Ovary (tissue), 9 donors: Measurements from ENCODE around the gene CLIC3. TPM values are rescaled to one million over a fixed set of nuclear protein-coding genes. Genes with fewer than 3 reads are reported as not detected.

Experiments used
- DNase-seq, 5 donors: peaks; one replicate each; pipeline ENCODE4 v3.0.0-alpha.2; 2019 to 2020
- H3K27ac ChIP-seq, 2 donors: fragments of 200-600 bp; one replicate each; pipeline versions ENCODE4 v1.5.1 to v1.8.0; 2019 to 2022
- H3K27me3 ChIP-seq: fragments of 200-600 bp; one replicate; pipeline ENCODE4 v1.8.0; 2022
- H3K36me3 ChIP-seq: fragments of 200-600 bp; sonication (generic); one replicate; pipeline ENCODE4 v1.5.1; 2019
- H3K4me1 ChIP-seq: one replicate; pipeline ENCODE4 v1.8.1; 2013; ENCODE audit warnings: mild to moderate bottlenecking, moderate library complexity; ENCODE audit not compliant: insufficient read depth
- H3K4me3 ChIP-seq: fragments of 200-600 bp; sonication (generic); one replicate; pipeline ENCODE4 v1.5.1; 2017
- H3K9me3 ChIP-seq, 2 donors: fragments of 200-600 bp in 1 of 2; sonication (generic) in 1 of 2; one replicate each; pipeline versions ENCODE4 v1.5.1 to v1.8.1; 2013 to 2019; ENCODE audit warnings: mild to moderate bottlenecking in 1 of 2, moderate library complexity in 1 of 2
- CTCF ChIP-seq, 3 donors: fragments of 450-650 bp in 2 of 3; fragments of 200-600 bp in 1 of 3; IDR thresholded peaks; one replicate each; pipeline versions ENCODE4 v1.5.1 to v1.8.0; 2016 to 2022; ENCODE audit warnings: antibody characterized with exemption in 3 of 3, mild to moderate bottlenecking in 1 of 3
- EP300 ChIP-seq: sonication (generic); formaldehyde crosslinking; IDR thresholded peaks from one replicate; pipeline ENCODE4 v1.6.1; 2017; ENCODE audit warnings: antibody characterized with exemption
- POLR2A ChIP-seq: fragments of 450-650 bp; IDR thresholded peaks from one replicate; pipeline ENCODE4 v1.6.1; 2017; ENCODE audit warnings: antibody characterized with exemption, mild to moderate bottlenecking, moderate library complexity
- WGBS, 3 donors: extraction: QIAGEN DNeasy Blood & Tissue Kit in 1 of 3; methylation state at CpG; one replicate each; pipeline versions ENCODE4 v1.1.5 to v1.1.7; 2013 to 2017; 5-methylcytosine and 5-hydroxymethylcytosine counted together
- intact Hi-C, 4 donors: fragments of 100-400 bp; cut with DNase I; formaldehyde crosslinking; loops; one replicate each; pipeline versions ENCODE4 v1.11.0 to v1.15.1; 2022 to 2023
- polyA plus RNA-seq, 2 donors: library from polyadenylated mRNA; stranded (reverse); fragments of 200-250 nt in 1 of 2; fragments of 350-450 nt in 1 of 2; fragmentation: Illumina TruSeq in 1 of 2; extraction: RNeasy Lipid Tissue Mini Kit (QIAGEN cat#74804) in 1 of 2; gene quantifications; one replicate each; pipeline ENCODE4 v1.2.3, GENCODE V29; 2013 to 2014
- total RNA-seq, 7 donors: library from RNA; depleted of rRNA in 2 of 7; stranded (reverse); fragments of >200 nt in 2 of 7; fragmentation: NEBNext Ultra II Directional in 3 of 7; extraction: Animal tissue kit (Norgen Biotek cat#: 25700) in 3 of 7; gene quantifications; one replicate each; pipeline versions ENCODE4 v1.1.0 to v1.2.4, GENCODE V29; 2016 to 2023
- donor health status: DM: no; HTN: no; CAD: no; lungs with moderate emphysema.
- donor health status: DM: no; HTN: no; CAD: no.
- donor health status: Bipolar disorder and iron deficiency.
- donor health status: DM: yes; HTN: yes; CAD: no.
- donor health status: DM: no; HTN: no; CAD: no.
- donor health status: DM: yes; HTN: yes; CAD: no.

Gene CLIC3
- total and polyA plus RNA-seq, 9 donors = 0.57 to 6.5 (median 1.3) TPM; not detected in 3

- Histone ChIP-seq H3K4me1 (peaks cover 3% of the 10 kb centered on the region), H3K4me3 (peak overlapping the region; percentile 53), H3K27me3 (no peaks in the 10 kb centered on the region), H3K27ac (no peak overlapping the region), H3K36me3 (no peaks in the 10 kb centered on the region), H3K9me3 (no peaks in the 10 kb centered on the region)
- TF ChIP-seq CTCF (IDR thresholded peaks at IDR 0.05) (peak; percentile 63 to 70 (median 63)), POLR2A (no peak)
- intact Hi-C loops = loop anchor here in 1 of 4 donors (5.0 kb wide), 1 partner anchor 38 kb away; no protein-coding TSS in a partner anchor
- WGBS, 3 donors = 29 to 35% (median 34%) methylated on average over 18 to 19 of the region's 19 CpGs
- peak; percentile 53 to 80 (median 74) for DNase-seq
Observed at GRCh38 chr9:137029058-137029936, 32.9 kb upstream of the CLIC3 start.

- no peak for TF ChIP-seq POLR2A
- no peak for TF ChIP-seq CTCF (IDR thresholded peaks at IDR 0.05)
- TF ChIP-seq EP300 = no peak
- no peaks in the 10 kb centered on the region for H3K27me3 ChIP-seq
- no peak overlapping the region for H3K27ac ChIP-seq
- no peaks in the 10 kb centered on the region for H3K36me3 ChIP-seq
- DNase-seq = peak in 2 of 5 donors; percentile 53 to 55
- WGBS, 3 donors = 0 to 1% (median 0%) methylated on average over 38 to 98 of the region's 98 CpGs
- intact Hi-C loops = loop anchor here in 1 of 4 donors (5.0 kb wide), 1 partner anchor 39 kb away; no protein-coding TSS in a partner anchor
- peaks cover 3% of the 10 kb centered on the region for H3K4me1 ChIP-seq
- peak overlapping the region; percentile 53 for H3K4me3 ChIP-seq
- no peaks in the 10 kb centered on the region for H3K9me3 ChIP-seq
Observed at GRCh38 chr9:137028263-137029057, 32.1 kb upstream of the CLIC3 start.

GRCh38 chr9:137027369-137028262 is 31.2 kb upstream of the CLIC3 start, which contains the start of gene ABCA2:
TSS of gene ABCA2 (minus strand) at chr9:137028237. CDS start at chr9:137028140, 97 bp downstream.
- peaks cover 3% of the 10 kb centered on the region for H3K4me1 ChIP-seq
- 5 to 13% (median 7%) methylated on average over 40 to 95 of the region's 95 CpGs for WGBS, 3 donors
- intact Hi-C loops = loop anchor here in 1 of 4 donors (5.0 kb wide), 1 partner anchor 40 kb away; no protein-coding TSS in a partner anchor
- peak within 1 kb of the TSS; percentile 53 for H3K4me3 ChIP-seq
- no peak for TF ChIP-seq EP300
- TF ChIP-seq CTCF (IDR thresholded peaks at IDR 0.05) = no peak
- TF ChIP-seq POLR2A = no peak
- H3K27me3 ChIP-seq = no peaks in the 10 kb centered on the region
- no peaks in the 10 kb centered on the region for H3K36me3 ChIP-seq
- no peaks in the 10 kb centered on the region for H3K9me3 ChIP-seq
- H3K27ac ChIP-seq = peak within 1 kb of the TSS in 1 of 2 donors; percentile 55
- DNase-seq = peak in 1 of 5 donors; percentile 63
